Measurements from ENCODE around the gene ENHO. TPM values are rescaled to one million over a fixed set of nuclear protein-coding genes. Genes with fewer than 3 reads are reported as not detected.
A peak's percentile ranks its signal among the peaks of the same experiment; 100 is the strongest.

The ENHO gene
- total and polyA plus RNA-seq, 3 donors from 2014 or later, result 24.7 to 31.2 (median 25.7) TPM

- intact Hi-C loops (cut with DNase I; ENCODE audit: low total_unique reads), result no loop called here
- no peak overlapping the region for H3K27ac ChIP-seq
- DNase-seq, result no peak
- H3K9me3 ChIP-seq, result no peaks in the 10 kb centered on the region
- 46% methylated on average over 3 of the region's 3 CpGs for WGBS, 2 donors
- H3K36me3 ChIP-seq (ENCODE audit: low read depth, missing control alignments), result no peaks in the 10 kb centered on the region
- TF ChIP-seq POLR2A (IDR thresholded peaks at IDR 0.05), result no peak
- TF ChIP-seq, protein P1, sequence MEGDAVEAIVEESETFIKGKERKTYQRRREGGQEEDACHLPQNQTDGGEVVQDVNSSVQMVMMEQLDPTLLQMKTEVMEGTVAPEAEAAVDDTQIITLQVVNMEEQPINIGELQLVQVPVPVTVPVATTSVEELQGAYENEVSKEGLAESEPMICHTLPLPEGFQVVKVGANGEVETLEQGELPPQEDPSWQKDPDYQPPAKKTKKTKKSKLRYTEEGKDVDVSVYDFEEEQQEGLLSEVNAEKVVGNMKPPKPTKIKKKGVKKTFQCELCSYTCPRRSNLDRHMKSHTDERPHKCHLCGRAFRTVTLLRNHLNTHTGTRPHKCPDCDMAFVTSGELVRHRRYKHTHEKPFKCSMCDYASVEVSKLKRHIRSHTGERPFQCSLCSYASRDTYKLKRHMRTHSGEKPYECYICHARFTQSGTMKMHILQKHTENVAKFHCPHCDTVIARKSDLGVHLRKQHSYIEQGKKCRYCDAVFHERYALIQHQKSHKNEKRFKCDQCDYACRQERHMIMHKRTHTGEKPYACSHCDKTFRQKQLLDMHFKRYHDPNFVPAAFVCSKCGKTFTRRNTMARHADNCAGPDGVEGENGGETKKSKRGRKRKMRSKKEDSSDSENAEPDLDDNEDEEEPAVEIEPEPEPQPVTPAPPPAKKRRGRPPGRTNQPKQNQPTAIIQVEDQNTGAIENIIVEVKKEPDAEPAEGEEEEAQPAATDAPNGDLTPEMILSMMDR (IDR thresholded peaks at IDR 0.05), result no peak
- peaks cover 25% of the 10 kb centered on the region for H3K4me1 ChIP-seq
- H3K27me3 ChIP-seq, result no peaks in the 10 kb centered on the region
- H3K4me3 ChIP-seq, result no peak overlapping the region
Measured at GRCh38 chr9:34498553-34498952, 24.2 kb downstream of the ENHO start.

DNA sequence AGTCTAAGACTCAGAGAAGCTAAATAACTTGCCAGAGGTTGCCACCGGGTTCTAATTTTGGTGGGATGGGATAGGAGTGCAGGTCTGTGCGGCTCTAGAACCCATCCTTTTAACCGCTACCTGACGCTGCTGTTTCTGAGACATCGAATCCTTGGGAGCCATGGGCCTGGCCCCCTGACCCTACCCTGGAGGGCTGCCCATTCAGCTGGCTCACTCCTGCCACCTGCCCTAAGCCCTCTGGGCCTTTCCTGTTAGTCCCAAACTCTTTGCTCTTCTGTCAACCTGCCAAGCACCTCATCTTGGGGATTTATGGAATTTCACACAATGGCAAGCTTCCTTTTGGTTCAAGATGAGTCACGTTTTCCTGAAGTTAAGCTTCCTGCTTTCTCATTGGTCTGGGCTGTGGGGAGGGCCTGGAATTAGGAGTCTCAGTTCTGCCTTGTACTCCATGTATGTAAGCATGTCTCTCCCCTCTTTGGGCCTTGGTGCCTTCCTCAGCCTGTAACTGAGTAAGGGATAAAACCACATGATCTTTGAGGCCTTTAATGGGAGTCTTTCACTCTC lies 26.6 kb downstream of the ENHO start:
- intact Hi-C loops (cut with DNase I; ENCODE audit: low total_unique reads), result no loop called here
- H3K36me3 ChIP-seq (ENCODE audit: low read depth, missing control alignments), result no peaks in the 10 kb centered on the region
- WGBS, 2 donors, result 85 to 87% methylated on average over 6 of the region's 6 CpGs

DNA sequence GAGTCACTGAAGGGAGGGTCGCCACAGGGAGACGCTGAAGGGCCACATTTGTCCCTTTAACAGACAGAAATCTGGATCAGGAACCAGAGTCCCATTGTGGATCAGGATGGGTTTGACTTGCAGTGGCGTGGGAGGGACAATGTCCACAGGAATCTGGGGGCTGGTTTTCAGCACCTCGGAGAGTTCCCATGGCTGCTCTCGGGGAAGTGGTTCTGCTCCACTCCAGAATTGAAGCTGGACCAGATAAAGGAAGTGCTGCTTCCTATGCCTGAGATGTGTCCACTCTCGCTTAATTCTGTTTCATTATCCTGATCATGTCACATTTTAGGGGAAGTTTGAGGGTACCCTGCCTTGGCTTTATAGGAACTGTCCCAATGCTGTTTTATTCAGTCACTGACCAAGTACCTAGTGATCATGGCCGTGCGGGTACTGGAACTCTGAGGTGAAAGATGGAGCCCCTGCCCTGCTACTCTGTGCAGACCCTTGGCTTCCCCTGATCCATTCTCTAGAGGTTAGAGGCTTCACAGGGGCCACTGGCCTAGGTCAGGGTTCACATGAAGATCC lies 28.7 kb downstream of the ENHO start:
- Histone ChIP-seq H3K4me1 (no peaks in the 10 kb centered on the region), H3K36me3 (ENCODE audit: low read depth, missing control alignments) (no peaks in the 10 kb centered on the region), H3K9me3 (no peaks in the 10 kb centered on the region), H3K4me3 (no peak overlapping the region), H3K27me3 (no peaks in the 10 kb centered on the region), H3K27ac (no peak overlapping the region)
- intact Hi-C loops (cut with DNase I; ENCODE audit: low total_unique reads), result no loop called here
- TF ChIP-seq POLR2A (IDR thresholded peaks at IDR 0.05), result no peak
- TF ChIP-seq, protein P1 (IDR thresholded peaks at IDR 0.05), result no peak
- peak; percentile 55 for DNase-seq
- WGBS, 2 donors, result 43 to 54% methylated on average over 7 to 8 of the region's 8 CpGs

More for the DNA sequence above, 26.6 kb downstream of the ENHO start:
- Histone ChIP-seq H3K4me1 (peaks cover 4% of the 10 kb centered on the region), H3K27ac (no peak overlapping the region), H3K27me3 (no peaks in the 10 kb centered on the region), H3K4me3 (no peak overlapping the region), H3K9me3 (no peaks in the 10 kb centered on the region)
- DNase-seq, result no peak
- no peak for TF ChIP-seq POLR2A (IDR thresholded peaks at IDR 0.05)
- TF ChIP-seq, protein P1 (IDR thresholded peaks at IDR 0.05), result no peak

- 42 to 47% methylated on average over 2 of the region's 2 CpGs for WGBS, 2 donors
- Histone ChIP-seq H3K36me3 (ENCODE audit: low read depth, missing control alignments) (no peaks in the 10 kb centered on the region), H3K27me3 (no peaks in the 10 kb centered on the region), H3K27ac (no peak overlapping the region), H3K4me1 (no peaks in the 10 kb centered on the region), H3K4me3 (no peak overlapping the region), H3K9me3 (no peaks in the 10 kb centered on the region)
- DNase-seq, result no peak
- intact Hi-C loops (cut with DNase I; ENCODE audit: low total_unique reads), result no loop called here
- TF ChIP-seq POLR2A (IDR thresholded peaks at IDR 0.05), result no peak
- TF ChIP-seq, protein P1 (IDR thresholded peaks at IDR 0.05), result no peak
Measured at GRCh38 chr9:34492051-34492450, 30.7 kb downstream of the ENHO start.

DNA sequence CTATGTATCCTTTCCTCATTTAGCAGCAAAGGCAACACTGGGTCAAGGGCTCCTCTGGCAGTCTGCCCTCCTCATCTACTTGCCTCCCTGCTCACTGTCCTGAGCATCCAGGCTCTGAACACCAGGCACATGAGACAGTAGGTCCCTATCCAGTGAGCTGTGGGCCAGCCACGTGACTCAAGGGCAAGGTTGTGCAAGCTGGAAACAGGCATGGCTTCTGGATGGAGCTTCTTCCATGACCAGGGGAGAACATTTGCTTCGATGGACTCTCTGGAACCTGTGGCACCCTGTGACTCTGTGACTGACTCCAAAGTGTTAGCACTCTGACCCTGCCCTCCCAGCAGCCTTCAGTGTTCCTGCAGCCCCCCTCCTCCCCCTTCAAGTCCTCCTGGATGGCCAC lies 31.2 kb downstream of the ENHO start:
- no peak for TF ChIP-seq POLR2A (IDR thresholded peaks at IDR 0.05)
- Histone ChIP-seq H3K27me3 (no peaks in the 10 kb centered on the region), H3K4me3 (no peak overlapping the region), H3K4me1 (no peaks in the 10 kb centered on the region), H3K36me3 (ENCODE audit: low read depth, missing control alignments) (no peaks in the 10 kb centered on the region), H3K9me3 (no peaks in the 10 kb centered on the region), H3K27ac (no peak overlapping the region)
- WGBS, 2 donors, result 55 to 69% methylated on average over 2 of the region's 2 CpGs
- intact Hi-C loops (cut with DNase I; ENCODE audit: low total_unique reads), result no loop called here
- no peak for DNase-seq

Data from testis (tissue), 3 donors.